ENCODE results near the gene SOAT2.

- TF ChIP-seq CTCF (IDR thresholded peaks at IDR 0.05; ENCODE audit: low read length) (no peak), EZH2 (optimal IDR thresholded peaks at IDR 0.05; ENCODE audit: low read depth, low read length) (no peak)
Observed at GRCh38 chr12:53122961-53123468, 19.7 kb downstream of the SOAT2 start.
